SK-N-SH (cell line): Measurements from ENCODE around the gene ELAVL2.

ENCODE experiments used
- CTCF ChIP-seq: fragments of 200-600 bp; sonication (generic); IDR thresholded peaks from 2 replicates; pipeline ENCODE4 v1.6.1; 2017; ENCODE audit warnings: antibody characterized with exemption, mild to moderate bottlenecking, moderate library complexity
- RFX5 ChIP-seq: IDR thresholded peaks from 2 replicates; pipeline ENCODE4 v1.6.1; 2012; ENCODE audit warnings: mild to moderate bottlenecking, improper control_type of control experiment, low read length
- USF2 ChIP-seq: fragments of 150-350 bp; IDR thresholded peaks from 2 replicates; pipeline ENCODE4 v1.6.1; 2017; ENCODE audit warnings: antibody characterized with exemption, low read length, low read depth, borderline replicate concordance

GRCh38 chr9:23796209-23796608 lies 29.8 kb downstream of the ELAVL2 start:
- TF ChIP-seq RFX5 = no peak
- no peak for TF ChIP-seq CTCF
- TF ChIP-seq USF2 = no peak
